Astrocyte of the cerebellum (primary cell): ENCODE results near the gene TUBB3.

Source experiments
- DNase-seq: peaks from one replicate; pipeline ENCODE4 v3.0.0-alpha.2; 2011; ENCODE audit warnings: low read depth
- H3K4me3 ChIP-seq: 2 replicates; pipeline ENCODE4 v1.5.1; 2011; ENCODE audit warnings: mild to moderate bottlenecking, low read depth, low read length, moderate library complexity
- CTCF ChIP-seq: IDR thresholded peaks from 2 replicates; pipeline ENCODE4 v1.5.1; 2012; ENCODE audit warnings: low read length, low read depth, moderate library complexity, mild to moderate bottlenecking; ENCODE audit errors: missing control alignments
- in situ Hi-C: cut with HindIII; loops from 2 replicates; pipeline ENCODE4 v1.10.0; 2017; ENCODE audit warnings: low sequenced_read_pairs

The TUBB3 gene

GRCh38 chr16:89958596-89958995 lies 35.5 kb downstream of the TUBB3 start:
- TF ChIP-seq CTCF, result no peak
- in situ Hi-C loops, result no loop called here
- no peak for DNase-seq
- H3K4me3 ChIP-seq, result no peak overlapping the region

- TF ChIP-seq CTCF, result no peak
- DNase-seq, result no peak
- no peak overlapping the region for H3K4me3 ChIP-seq
- in situ Hi-C loops, result no loop called here
Observed at GRCh38 chr16:89960966-89961365, 37.8 kb downstream of the TUBB3 start.

- in situ Hi-C loops, result no loop called here
- TF ChIP-seq CTCF, result no peak
- no peak overlapping the region for H3K4me3 ChIP-seq
- DNase-seq, result no peak
Observed at GRCh38 chr16:89961920-89962319, 38.8 kb downstream of the TUBB3 start.

- no peak for DNase-seq
- H3K4me3 ChIP-seq, result no peak overlapping the region
- in situ Hi-C loops, result no loop called here
- no peak for TF ChIP-seq CTCF
Observed at GRCh38 chr16:89962754-89963498, 39.8 kb downstream of the TUBB3 start.

- H3K4me3 ChIP-seq, result no peak overlapping the region
- DNase-seq, result no peak
- TF ChIP-seq CTCF, result no peak
- in situ Hi-C loops, result no loop called here
Observed at GRCh38 chr16:89964201-89964600, 41.1 kb downstream of the TUBB3 start.

GRCh38 chr16:89965447-89966225 lies 42.5 kb downstream of the TUBB3 start:
- H3K4me3 ChIP-seq, result no peak overlapping the region
- DNase-seq, result no peak
- in situ Hi-C loops, result no loop called here
- no peak for TF ChIP-seq CTCF
